HG03565 (cell line): Measurements from ENCODE around the gene APOF.
"Not testable (repeated sequence)": the region's sequence is repeated elsewhere in the genome, so short reads cannot be mapped to it uniquely, and the experiment has no call there.

Experiments
- ATAC-seq: cut with Tn5 transposase; IDR thresholded peaks from one replicate; pipeline ENCODE4 v1.9.1; 2021; ENCODE audit warnings: mild to moderate bottlenecking, moderate library complexity; ENCODE audit not compliant: unreplicated experiment

APOF gene, protein sequence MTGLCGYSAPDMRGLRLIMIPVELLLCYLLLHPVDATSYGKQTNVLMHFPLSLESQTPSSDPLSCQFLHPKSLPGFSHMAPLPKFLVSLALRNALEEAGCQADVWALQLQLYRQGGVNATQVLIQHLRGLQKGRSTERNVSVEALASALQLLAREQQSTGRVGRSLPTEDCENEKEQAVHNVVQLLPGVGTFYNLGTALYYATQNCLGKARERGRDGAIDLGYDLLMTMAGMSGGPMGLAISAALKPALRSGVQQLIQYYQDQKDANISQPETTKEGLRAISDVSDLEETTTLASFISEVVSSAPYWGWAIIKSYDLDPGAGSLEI

DNA sequence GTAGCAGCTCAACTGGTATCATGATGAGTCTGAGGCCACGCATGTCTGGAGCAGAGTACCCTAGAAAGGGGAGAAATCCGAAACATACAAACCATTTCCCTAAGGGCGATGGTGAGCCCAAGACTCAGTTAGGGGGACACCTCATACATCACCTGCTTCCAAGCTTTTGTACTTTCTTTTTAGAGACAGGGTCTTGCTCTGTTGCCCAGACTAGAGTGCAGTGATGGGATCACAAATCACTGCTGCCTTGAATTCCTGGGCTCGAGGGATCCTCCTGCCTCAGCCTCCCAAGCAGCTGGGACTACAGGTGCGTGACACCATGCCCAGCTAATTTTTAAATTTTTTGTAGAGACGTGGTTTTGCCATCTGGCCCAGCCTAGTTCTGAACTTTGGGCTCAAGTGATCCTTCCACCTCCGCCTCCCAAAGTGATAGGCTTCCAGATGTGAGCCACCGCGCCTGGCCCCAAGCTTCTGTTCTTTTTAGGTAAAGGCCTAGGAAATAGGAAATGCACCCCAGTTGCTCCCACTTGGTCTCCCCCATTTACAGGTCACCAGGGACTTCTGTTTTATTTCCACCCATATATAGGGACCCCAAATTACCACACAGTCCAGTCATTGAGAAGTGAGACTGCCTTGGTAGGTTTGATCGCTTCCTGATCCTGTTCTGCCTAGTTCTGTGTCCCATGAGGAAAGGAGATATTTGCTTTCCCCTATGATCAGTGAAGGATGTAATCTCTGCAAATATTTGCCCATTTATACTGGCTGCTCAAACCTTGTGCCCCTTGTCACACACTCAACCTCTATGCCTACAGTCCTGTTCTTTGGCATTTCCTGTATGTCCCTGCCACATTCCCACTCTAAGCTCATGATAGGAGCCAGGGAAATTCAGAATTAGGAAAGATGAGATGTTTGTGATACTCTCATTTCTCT lies at the start of gene APOF:
Gene APOF, minus strand, starts transcription at position 728 of the 930 bp plus-strand sequence. Its CDS starts 112 bp downstream, at position 616.
- ATAC-seq = no peak

DNA sequence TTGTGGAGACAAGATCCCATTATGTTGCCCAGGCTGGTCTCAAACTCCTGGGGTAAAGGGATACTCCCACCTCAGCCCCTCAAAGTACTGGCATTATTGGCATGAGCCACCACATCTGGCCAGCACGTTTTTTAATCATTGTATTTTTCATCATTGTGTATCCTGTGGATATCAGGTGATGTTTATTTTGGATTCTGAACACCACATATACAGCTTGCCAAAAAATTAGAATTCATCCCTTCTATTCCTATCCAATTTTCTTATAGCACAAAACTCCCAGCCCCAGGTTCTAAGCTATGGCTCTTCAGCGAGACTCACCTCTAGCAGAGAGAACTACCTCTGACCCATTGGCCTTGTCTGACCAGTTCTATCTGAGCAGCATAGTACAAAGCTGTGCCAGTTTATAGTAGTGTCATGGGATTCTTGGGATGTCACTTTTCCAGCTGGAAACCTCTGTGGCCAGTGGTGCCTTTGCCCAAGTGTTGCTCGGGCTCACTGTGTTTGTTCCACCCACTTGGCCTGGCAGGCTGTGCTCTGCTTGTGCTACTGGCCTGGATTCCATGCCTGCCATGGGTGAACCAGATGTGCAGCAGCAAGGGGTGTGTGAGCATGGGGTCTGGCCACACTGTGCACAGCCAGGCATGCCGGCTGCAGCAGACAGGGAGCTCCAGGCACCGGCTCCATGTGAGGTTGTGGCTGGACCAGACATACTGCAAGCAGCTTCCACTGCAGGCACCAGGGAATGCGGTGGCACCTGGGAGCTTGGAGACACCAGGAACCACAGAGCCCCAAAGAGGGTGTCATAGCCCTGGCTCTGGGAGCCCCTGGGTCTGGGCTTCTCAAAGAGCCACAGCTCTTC lies 49.4 kb upstream of the APOF start:
- ATAC-seq = no peak

DNA sequence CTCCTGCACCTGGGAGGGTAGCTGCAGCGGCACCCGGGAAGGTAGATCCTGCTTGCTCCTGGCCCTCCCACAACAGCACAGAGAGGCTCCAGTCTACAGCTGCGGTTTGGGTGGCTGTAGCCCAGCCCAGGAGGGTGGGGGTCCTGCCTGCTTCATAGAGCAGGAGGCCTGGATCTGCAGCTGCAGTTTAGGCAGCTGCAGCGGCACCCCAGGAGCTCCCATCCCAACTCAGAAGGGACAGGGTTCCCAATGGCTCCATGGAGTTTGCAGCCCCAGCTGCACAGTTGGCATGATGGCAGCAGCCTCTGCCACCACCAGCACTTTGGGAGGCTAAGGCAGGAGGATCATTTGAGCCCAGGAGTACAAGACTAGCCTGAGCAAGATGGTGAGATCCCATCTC lies 48.1 kb upstream of the APOF start:
- no peak for ATAC-seq

DNA sequence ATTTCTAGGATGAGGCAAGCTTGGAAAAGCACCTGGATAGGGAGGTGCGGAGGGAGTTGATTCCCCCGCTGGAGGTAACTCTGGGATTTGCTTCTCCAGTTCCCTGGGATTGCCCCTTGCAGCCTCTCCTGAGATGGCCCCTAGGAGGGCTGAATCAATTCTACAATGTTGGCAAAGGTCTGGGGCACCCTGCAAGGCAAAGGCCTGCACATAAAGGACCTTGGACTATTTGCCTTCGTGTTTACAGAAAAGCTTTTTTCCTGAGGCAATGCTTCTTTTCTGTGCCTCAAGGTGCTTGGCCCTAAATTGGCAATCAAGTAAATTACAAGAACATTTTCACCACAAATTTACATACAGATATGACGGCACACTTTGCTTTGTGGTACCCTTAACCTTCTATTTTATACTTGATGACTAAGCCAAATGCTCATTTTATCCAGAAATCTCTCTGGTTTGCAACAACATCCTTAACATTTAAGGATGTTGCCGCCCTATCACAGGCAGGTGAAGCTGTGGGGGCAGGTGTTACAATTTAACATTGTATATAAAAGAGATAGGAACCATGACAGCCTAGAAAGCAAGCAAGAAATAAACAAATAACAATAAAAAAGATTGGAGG lies 46.3 kb upstream of the APOF start:
- no peak for ATAC-seq

DNA sequence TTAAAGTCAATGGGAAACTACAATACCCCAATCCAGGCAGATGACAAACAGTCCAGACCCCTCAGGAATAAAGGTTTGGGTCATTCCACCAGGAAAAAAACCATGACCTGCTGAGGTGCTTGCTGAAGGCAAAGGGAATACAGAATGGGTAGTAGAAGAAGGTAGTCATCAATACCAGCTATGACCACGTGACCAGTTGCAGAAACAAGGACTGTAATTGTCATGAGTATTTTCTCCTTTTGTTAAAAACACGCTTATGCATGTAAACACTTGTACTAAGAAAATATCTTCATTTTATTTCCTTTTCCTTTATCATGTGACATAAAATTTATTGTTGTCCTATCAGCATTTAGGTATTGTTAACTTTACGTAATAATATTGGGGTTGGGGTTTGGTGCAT lies 41.6 kb upstream of the APOF start:
- ATAC-seq = not testable (repeated sequence)

DNA sequence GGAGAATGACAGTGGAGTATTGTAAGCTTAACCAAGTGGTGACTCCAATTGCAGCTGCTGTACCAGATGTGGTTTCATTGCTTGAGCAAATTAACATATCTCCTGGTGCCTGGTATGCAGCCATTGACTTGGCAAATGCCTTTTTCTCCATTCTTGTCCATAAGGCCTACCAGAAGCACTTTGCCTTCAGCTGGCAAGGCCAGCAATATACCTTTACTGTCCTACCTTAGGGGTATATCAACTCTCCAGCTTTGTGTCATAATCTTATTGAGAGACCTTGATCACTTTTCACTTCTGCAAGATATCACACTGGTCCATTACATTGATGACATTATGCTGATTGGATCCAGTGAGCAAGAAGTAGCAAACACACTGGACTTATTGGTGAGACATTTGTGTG lies 39.0 kb upstream of the APOF start:
- not testable (repeated sequence) for ATAC-seq

DNA sequence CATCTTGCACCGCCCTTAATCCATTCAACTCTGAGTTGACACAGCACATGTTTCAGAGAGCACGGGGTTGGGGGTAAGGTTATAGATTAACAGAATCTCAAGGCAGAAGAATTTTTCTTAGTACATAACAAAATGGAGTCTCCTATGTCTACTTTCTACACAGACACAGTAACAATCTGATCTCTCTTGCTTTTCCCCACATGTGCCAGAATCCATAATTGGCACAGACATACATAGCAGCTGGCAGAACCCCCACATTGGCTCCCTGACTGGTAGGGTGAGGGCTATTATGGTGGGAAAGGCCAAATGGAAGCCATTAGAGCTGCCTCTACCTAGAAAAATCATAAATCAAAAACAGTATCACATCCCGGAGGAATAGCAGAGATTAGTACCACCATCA lies 38.5 kb upstream of the APOF start:
- not testable (repeated sequence) for ATAC-seq

DNA sequence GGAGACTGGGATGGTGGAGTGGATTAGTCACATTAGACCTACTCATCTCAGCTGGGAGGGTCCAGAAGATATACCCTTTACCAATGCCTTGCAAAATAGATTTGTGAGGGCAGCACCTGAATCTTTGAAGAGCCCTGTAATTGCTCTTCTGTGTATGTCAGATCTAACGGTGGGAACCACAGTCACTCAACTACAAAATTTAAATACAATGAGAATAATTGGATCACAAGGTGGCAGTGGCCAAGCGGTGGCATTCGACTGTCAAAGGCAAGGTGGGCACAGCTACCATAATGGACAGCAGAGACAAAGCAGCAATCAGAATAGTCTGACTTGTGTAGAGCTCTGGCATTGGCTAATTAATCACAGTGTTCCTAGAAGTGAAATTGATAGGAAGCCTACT lies 36.8 kb upstream of the APOF start:
- ATAC-seq = not testable (repeated sequence)

DNA sequence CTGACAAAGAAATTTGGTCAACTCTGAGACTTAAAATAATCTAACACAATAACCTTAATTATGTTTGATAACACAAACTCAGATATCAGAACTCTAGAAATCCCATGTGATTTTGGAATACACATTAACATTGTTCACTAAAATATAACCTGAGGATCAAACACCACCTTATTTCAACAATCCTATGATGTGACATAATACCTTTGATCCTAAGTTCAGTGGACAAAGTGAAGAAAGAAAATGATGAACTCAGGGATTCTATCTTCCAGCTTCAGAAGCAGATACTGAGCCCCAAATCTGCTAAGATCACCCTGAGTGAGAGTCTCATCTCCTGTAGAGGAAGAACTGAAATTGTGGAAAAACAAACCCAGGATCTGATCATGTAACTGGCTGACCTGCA lies 35.7 kb upstream of the APOF start:
- no peak for ATAC-seq

DNA sequence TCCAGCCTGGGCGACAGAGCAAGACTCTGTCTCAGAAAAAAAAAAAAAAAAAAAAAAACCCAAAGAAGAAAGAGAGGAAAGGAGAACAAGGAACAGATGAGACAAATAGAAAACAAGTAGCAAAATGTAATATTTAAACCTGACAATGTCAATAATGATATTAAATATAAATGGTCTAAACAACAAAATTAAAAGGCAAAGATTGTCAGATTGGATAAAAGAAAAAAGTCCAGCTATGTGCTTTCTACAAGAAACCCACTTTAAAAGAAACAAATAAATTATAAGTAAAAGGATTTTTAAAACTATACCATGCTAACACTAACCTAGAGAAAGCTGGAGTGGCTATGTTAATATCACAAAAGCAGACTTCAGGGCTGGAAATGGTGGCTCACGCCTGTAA lies 29.7 kb upstream of the APOF start:
- no peak for ATAC-seq

DNA sequence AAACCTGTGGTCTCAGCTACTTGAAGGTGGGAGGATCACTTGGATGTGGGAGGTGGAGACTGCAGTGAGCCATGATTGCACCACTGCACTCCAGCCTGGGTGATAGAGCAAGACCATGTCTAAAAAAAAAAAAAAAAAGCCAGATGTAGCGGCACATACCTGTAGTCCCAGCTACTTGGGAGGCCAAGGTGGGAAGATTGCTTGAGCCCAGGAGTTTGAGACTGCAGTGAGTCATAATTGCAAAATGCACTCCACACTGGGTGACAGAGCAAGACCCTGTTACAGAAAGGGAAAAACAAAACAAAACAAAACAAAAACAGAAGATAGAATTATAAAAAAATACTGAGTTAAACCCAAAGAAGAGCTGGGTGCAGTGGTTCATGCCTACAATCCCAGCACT lies 29.1 kb upstream of the APOF start:
- no peak for ATAC-seq

DNA sequence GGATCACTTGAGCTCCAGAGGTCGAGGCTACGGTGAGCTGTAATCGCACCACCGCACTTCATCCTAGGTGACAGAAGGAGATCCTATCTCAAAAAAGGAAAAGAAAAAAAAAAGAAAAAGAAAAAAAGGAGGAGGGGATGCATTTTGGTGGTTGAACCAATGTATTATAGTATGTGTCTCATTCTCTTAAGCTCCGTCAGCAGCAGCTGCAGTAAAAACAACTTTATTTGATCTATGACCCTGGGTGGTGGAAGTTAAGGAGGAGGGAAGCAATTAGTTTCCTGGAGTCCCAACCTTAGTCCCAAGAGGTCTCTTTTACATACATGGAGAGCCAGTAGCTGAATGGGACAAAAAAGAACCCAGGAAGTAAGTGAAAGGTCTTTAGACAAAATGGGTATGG lies 26.8 kb upstream of the APOF start:
- ATAC-seq = no peak

DNA sequence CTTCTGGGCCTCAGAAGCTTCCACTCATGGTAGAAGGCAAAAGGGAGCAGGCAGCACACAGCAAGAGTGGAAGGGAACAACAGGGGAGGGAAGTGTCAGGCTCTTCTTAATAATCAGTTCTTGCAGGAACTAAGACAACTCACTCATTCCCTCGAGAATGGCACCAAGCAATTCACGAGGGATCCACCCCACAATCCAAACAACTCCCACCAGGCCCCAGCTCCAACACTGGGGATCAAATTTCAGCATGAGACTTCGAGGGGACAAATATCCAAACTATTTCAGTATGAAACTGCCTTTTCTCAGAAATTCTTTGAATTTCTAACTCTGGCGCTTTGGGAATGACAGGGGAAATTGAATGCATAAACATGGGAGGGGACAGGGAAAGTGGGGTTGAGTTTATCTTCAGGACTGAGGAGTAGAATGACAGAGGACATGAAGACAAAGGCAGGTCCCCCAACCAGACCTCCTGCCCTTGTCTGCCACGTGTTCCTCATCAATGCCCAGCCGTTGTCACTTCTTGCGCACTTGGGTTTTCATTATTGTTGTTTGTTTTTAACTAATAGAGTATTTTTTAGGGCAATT lies 24.6 kb upstream of the APOF start:
- ATAC-seq = no peak

DNA sequence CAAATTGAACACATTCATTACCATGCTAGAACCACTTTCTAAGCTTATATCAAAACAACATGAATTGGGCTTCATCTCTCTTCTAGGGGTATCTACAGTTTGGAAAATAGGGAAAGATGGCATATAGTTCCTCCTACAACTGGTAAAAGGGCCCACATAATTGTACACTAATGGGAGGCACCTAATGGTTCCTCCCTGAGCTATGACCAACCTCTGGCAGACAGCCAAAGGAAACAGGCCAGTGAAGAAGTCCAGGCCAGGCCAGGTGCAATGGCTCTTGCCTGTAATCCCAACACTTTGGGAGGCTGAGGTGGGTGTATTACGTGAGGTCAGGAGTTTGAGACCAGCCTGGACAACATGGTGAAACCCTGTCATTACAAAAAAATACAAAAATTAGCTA lies 23.2 kb upstream of the APOF start:
- ATAC-seq = no peak

DNA sequence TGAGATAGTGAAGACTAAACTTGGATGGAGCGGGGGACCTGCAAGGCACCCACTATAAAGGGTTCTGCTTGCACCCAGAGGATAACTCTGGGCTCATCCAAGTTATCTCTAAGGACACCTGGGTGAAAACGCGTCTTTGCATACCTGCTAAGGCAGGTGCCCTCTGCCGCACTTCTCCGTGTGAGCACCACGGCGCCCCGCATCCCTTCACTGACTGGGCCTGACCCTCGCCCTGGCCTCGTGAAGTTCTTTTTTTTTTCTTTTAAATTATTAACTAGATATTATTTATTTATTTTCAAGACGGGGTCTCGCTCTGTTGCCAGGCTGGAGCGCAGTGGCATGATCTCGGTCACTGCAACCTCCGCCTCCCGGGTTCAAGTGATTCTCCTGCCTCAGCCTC lies 20.0 kb upstream of the APOF start:
- ATAC-seq = no peak

DNA sequence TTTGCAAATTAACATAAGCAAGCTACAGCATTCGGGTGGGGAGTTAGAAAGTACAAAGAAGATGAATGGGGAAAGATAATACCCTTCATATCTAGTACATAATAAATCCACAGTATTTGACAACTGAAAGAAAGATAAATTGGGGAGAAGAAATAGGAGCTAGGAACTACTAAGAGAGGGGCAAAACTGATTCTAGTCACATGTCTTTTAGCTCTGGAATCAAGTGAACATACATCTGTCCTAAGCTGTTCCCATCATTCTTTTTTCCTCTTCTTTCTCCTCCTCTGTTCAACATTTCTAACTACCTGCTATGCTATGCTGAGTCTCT lies 15.3 kb upstream of the APOF start:
- no peak for ATAC-seq

DNA sequence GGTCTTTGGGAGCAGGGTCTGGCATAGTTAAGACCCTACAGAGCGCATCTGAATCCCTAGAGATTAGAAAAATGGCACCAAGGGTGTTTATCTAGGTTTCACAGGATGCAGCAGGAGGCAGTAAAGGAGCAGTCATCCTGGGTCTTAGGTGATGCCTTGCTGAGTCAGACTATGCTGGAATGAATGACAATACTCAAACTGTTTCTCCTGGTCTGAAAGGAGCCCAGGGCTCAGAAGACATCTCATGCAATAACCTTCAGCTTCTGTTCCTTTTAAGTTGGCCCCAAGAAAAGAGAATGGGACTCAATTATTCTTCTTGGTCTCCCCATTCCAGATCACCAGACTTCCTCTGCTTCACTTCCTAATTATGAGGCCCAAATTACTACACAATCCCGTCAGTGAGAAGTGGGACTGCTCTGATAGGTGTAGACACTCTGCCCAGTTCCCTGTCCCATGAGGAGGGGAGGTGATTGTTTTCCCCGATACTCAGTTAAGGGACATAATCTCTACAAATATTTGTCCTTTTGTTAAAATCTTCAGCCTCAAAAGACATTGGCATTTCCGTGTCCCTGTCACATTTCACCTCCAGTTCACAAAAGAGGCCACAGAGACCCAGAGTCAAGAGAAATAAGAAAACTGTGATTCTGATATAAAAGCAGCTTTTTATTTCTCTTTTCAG lies 14.8 kb upstream of the APOF start:
- ATAC-seq = no peak

DNA sequence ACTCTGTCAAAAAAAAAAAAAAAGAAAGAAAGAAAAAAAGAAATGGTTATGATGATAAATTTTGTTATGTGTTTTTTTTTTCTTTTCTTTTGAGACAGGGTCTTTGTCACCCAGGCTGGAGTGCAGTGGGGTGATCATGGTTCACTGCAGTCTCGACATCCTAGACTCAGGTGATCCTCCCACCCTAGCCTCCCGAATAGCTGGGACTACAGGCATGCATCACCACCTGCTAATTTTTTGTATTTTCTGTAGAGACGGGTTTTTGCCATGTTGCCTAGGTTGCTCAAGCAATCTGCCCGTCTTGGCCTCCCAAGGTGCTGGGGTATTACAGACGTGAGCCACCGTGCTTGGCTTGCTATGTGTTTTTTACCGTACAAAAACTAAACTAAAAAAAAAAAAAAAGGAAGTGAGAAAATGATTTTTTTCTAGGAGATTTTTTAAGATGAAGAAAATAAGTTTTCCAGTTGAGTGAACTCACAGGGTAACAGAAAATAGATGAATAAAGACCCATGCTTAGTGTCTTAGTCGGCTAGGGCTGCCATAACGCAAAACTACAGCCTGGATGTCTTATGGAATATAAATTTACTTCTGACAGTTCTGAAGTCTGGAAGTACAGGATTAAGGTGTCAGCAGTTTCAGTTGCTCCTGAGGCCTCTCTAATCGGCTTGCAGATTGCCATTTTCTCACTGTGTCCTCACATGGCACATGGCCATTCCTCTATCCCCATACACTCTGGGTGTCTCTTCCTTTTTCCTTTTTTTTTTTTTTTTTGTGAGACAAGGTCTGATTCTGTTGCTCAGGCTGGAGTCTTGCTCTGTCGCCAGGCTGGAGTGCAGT lies 13.2 kb upstream of the APOF start:
- peak; percentile 53 for ATAC-seq
